Naive thymus-derived CD4-positive, alpha-beta T cell (primary cell): ENCODE results near the gene RGL3. TPM values are rescaled to one million over a fixed set of nuclear protein-coding genes. Genes with fewer than 3 reads are reported as not detected.
A peak's percentile ranks its signal among the peaks of the same experiment; 100 is the strongest.

Experiments used
- ATAC-seq: fragments of 150-1000 bp; cut with Tn5 transposase; 2 replicates; pipeline ENCODE4 v1.10.0; 2021; ENCODE audit warnings: mild to moderate bottlenecking, moderate library complexity
- CTCF ChIA-PET: fragments of 350-600 bp; sonication (Branson Sonifier 250); formaldehyde crosslinking; loops from one replicate; lab custom pipeline; 2021; ENCODE audit warnings: antibody characterized with exemption; lab: Charles Lee
- POLR2A ChIA-PET: fragments of 350-600 bp; sonication (Branson Sonifier 250); formaldehyde crosslinking; loops from one replicate; lab custom pipeline; 2021; ENCODE audit warnings: antibody characterized with exemption, inconsistent platforms; lab: Charles Lee
- DNase-seq, 9 donors: peaks; one replicate each; pipeline versions ENCODE4 v3.0.0 to v3.0.0-alpha.2; 2020 to 2022; ENCODE audit warnings: mixed read lengths in 1 of 9
- H3K27ac ChIP-seq: one replicate; pipeline ENCODE4 v1.7.0; 2013; ENCODE audit warnings: mild to moderate bottlenecking, low read depth, low read length, moderate library complexity
- H3K27me3 ChIP-seq, 2 donors: one replicate each; pipeline ENCODE4 v1.7.0; 2013; ENCODE audit warnings: low read length in 2 of 2, mild to moderate bottlenecking in 2 of 2, moderate library complexity in 2 of 2; ENCODE audit not compliant: control insufficient read depth in 2 of 2, insufficient read depth in 2 of 2
- H3K36me3 ChIP-seq, 3 experiments: 1 replicate in 2 of 3; 2 replicates in 1 of 3; pipeline ENCODE4 v1.7.0; 2013; ENCODE audit warnings: low read length in 3 of 3, mild to moderate bottlenecking in 3 of 3, moderate library complexity in 1 of 3; ENCODE audit not compliant: insufficient read depth in 3 of 3, control insufficient read depth in 2 of 3
- H3K4me1 ChIP-seq, 2 donors: one replicate each; pipeline ENCODE4 v1.7.0; 2013; ENCODE audit warnings: low read length in 2 of 2, mild to moderate bottlenecking in 2 of 2, moderate library complexity in 1 of 2; ENCODE audit not compliant: control insufficient read depth in 2 of 2, insufficient read depth in 2 of 2
- H3K4me3 ChIP-seq: 2 replicates; pipeline ENCODE4 v1.7.0; 2013; ENCODE audit warnings: mild to moderate bottlenecking, low read length
- H3K9me3 ChIP-seq, 3 experiments: 1 replicate in 2 of 3; 2 replicates in 1 of 3; pipeline ENCODE4 v1.7.0; 2013; ENCODE audit warnings: low read length in 3 of 3; ENCODE audit not compliant: control insufficient read depth in 2 of 3
- H3K27ac Mint-ChIP-seq, 9 donors: one replicate each; pipeline ENCODE4 v1.8.0; 2020 to 2022; ENCODE audit warnings: mixed read lengths in 9 of 9, mild to moderate bottlenecking in 8 of 9, moderate library complexity in 5 of 9, inconsistent platforms in 2 of 9
- H3K27me3 Mint-ChIP-seq, 5 donors: one replicate each; pipeline ENCODE4 v1.8.0; 2021 to 2022; ENCODE audit warnings: mixed read lengths in 5 of 5, mild to moderate bottlenecking in 1 of 5
- H3K36me3 Mint-ChIP-seq, 5 donors: one replicate each; pipeline ENCODE4 v1.8.0; 2020 to 2022; ENCODE audit warnings: mixed read lengths in 5 of 5, mild to moderate bottlenecking in 3 of 5, inconsistent platforms in 1 of 5
- H3K4me1 Mint-ChIP-seq, 7 donors: one replicate each; pipeline ENCODE4 v1.8.0; 2020 to 2022; ENCODE audit warnings: mixed read lengths in 7 of 7, mild to moderate bottlenecking in 3 of 7, inconsistent platforms in 1 of 7
- H3K4me3 Mint-ChIP-seq, 10 donors: one replicate each; pipeline ENCODE4 v1.8.0; 2020 to 2022; ENCODE audit warnings: mild to moderate bottlenecking in 10 of 10, mixed read lengths in 10 of 10, moderate library complexity in 6 of 10, inconsistent platforms in 2 of 10
- H3K9me3 Mint-ChIP-seq, 11 donors: one replicate each; pipeline ENCODE4 v1.8.0; 2020 to 2022; ENCODE audit warnings: mixed read lengths in 11 of 11, mild to moderate bottlenecking in 4 of 11, inconsistent platforms in 1 of 11, moderate library complexity in 1 of 11
- intact Hi-C, 2 donors: fragments of 100-400 bp; cut with micrococcal nuclease; formaldehyde crosslinking; loops; one replicate each; pipeline ENCODE4 v1.15.1; 2023
- polyA plus RNA-seq, 2 donors: library from polyadenylated mRNA; unstranded; fragments of 300-500 nt; fragmentation: Illumina TruSeq; gene quantifications; one replicate each; pipeline ENCODE4 v1.2.3, GENCODE V29; 2021
- total RNA-seq, 6 experiments: library from RNA in 5 of 6; stranded (reverse) in 5 of 6; gene quantifications; 1 replicate in 5 of 6; 2 replicates in 1 of 6; pipeline ENCODE4 v1.2.3 and lab custom pipeline; 2021 to 2026

The RGL3 gene
- total and polyA plus RNA-seq, 7 experiments from 2014 or later, result not detected

DNA sequence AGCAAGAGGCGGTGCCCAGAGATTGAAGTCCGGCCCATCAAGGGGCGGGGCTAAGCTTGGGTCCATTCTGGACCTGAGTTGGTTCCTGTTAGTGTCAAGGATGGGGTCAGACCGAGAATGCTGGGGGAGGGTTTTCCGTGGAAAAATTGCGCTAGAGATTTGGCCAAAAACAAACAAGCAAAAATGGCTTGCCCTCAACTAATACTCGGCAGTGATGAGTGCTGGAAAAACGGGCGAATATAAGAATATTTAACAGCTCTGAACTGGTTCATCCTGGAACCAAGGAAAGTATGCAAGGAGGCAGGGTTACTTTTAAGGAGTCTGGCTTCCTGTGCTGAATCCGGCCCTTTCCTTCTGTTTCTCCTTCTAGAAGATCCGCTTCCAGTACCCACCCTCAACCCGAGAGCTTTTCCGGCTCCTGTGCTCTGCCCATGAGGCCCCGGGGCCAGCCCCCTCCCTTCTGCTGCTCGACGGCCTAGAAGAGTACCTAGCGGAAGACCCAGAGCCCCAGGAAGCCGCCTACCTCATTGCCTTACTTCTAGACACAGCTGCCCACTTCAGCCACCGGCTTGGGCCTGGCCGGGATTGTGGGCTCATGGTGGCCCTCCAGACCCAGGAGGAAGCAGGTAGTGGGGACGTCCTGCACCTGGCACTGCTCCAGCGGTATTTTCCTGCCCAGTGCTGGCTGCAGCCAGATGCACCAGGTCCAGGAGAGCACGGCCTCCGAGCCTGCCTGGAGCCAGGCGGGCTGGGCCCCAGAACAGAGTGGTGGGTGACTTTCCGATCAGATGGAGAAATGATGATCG, 43.8 kb downstream of the RGL3 start:
- no peak overlapping the region for H3K27ac Mint-ChIP-seq
- peaks cover 19 to 47% (median 36%) of the 10 kb centered on the region in 7 donors for H3K4me1 Mint-ChIP-seq

DNA sequence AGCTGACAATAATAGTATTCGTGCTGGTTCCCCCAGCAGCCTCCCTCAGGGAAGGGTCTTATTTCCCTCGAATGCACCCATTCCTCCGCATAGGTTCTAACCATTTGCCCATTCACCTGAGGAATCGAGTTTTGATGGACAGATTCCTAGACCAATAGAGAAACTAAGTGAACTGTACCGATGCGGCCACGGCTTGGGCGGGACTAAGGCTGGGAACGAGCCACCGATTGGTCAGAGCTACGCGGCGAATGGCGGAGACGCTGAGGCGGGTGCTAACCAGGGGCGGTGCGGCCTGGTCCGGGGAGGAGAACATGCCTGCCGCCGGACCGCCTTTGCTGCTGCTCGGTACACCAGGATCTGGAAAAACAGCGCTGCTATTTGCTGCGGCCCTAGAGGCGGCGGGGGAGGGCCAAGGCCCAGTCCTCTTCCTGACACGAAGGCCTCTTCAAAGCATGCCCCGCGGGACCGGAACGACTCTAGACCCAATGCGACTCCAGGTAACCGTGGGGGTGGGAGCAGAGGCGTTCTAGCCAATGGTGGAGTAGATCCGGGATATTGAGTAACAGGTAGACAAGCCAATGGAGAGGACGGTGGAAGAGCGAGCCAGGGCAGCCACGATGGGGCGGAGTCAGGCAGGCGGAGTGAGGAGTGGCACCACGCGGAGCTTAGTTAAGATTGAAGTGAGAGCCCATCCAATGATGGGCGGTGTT, 44.5 kb downstream of the RGL3 start, which contains the start of gene SWSAP1:
SWSAP1 (plus strand) TSS at position 234 of the 710 bp plus-strand sequence; CDS start at position 249, 15 bp downstream.
- peaks cover 11 to 23% (median 16%) of the 10 kb centered on the region in 5 donors for H3K36me3 Mint-ChIP-seq
- peak; percentile 87 to 99 (median 99) for DNase-seq
- peaks cover 21 to 30% of the 10 kb centered on the region in 2 donors for H3K4me1 ChIP-seq
- peaks cover 12 to 40% (median 28%) of the 10 kb centered on the region in 7 donors for H3K4me1 Mint-ChIP-seq
- peaks cover 0 to 9% (median 0%) of the 10 kb centered on the region in 3 experiments for H3K36me3 ChIP-seq
- ATAC-seq, result peak; percentile 94
- CTCF ChIA-PET, result interaction anchor here (0.6 to 2.3 kb wide), 8 partner anchors 9 to 847 kb away, joined by 3 to 13 read pairs (median 4); partner anchors contain the start of genes CCDC159, RAB3D and TMEM205
- H3K27me3 Mint-ChIP-seq, result no peaks in the 10 kb centered on the region
- peak within 1 kb of the TSS in 3 of 10 donors; percentile 31 to 56 (median 45) for H3K4me3 Mint-ChIP-seq
- H3K9me3 ChIP-seq, result no peaks in the 10 kb centered on the region
- H3K4me3 ChIP-seq, result peak within 1 kb of the TSS; percentile 92
- H3K27me3 ChIP-seq, result no peaks in the 10 kb centered on the region
- H3K9me3 Mint-ChIP-seq, result peaks cover 0 to 2% (median 0%) of the 10 kb centered on the region in 11 donors
- peak within 1 kb of the TSS; percentile 92 for H3K27ac ChIP-seq
- intact Hi-C loops, result loop anchor here (1.0 to 5.0 kb wide), 9 partner anchors 9 to 1418 kb away; partner anchors contain the start of genes CCDC159 (in 2 of the 2), ODAD3 (in 2 of the 2), PLPPR2 (in 2 of the 2) and PRKCSH (in 2 of the 2)
- H3K27ac Mint-ChIP-seq, result peak within 1 kb of the TSS in 1 of 9 donors; percentile 22
- POLR2A ChIA-PET, result interaction anchor here (0.5 to 3.6 kb wide), 25 partner anchors 8 to 1540 kb away, joined by 3 to 36 read pairs (median 4); partner anchors contain the start of genes CCDC159, ECSIT, ELOF1 and EPOR

More for the DNA sequence above, 43.8 kb downstream of the RGL3 start:
- ChIA-PET CTCF (interaction anchor here (0.6 to 2.3 kb wide), 8 partner anchors 8 to 848 kb away, joined by 3 to 13 read pairs (median 4); partner anchors contain the start of genes CCDC159, RAB3D and TMEM205), POLR2A (interaction anchor here (0.5 to 3.6 kb wide), 24 partner anchors 8 to 1544 kb away, joined by 3 to 36 read pairs (median 4); partner anchors contain the start of genes CCDC159, ECSIT, ELOF1 and EPOR)
- peak; percentile 49 to 87 (median 83) for DNase-seq
- no peaks in the 10 kb centered on the region for H3K27me3 Mint-ChIP-seq
- no peak overlapping the region for H3K4me3 Mint-ChIP-seq
- Histone ChIP-seq H3K27ac (peak overlapping the region; percentile 92), H3K36me3 (peaks cover 0 to 7% (median 0%) of the 10 kb centered on the region in 3 experiments), H3K27me3 (no peaks in the 10 kb centered on the region), H3K4me3 (peak overlapping the region; percentile 92), H3K9me3 (no peaks in the 10 kb centered on the region), H3K4me1 (peaks cover 27 to 36% of the 10 kb centered on the region in 2 donors)
- H3K36me3 Mint-ChIP-seq, result peaks cover 11 to 26% (median 16%) of the 10 kb centered on the region in 5 donors
- peaks cover 0 to 2% (median 0%) of the 10 kb centered on the region in 11 donors for H3K9me3 Mint-ChIP-seq
- ATAC-seq, result peak; percentile 51
- intact Hi-C loops, result loop anchor here (1.0 to 2.0 kb wide), 8 partner anchors 8 to 539 kb away; partner anchors contain the start of genes CCDC159 (in 1 of the 2), ELOF1 (in 1 of the 2), ODAD3 (in 1 of the 2) and PLPPR2 (in 1 of the 2)

DNA sequence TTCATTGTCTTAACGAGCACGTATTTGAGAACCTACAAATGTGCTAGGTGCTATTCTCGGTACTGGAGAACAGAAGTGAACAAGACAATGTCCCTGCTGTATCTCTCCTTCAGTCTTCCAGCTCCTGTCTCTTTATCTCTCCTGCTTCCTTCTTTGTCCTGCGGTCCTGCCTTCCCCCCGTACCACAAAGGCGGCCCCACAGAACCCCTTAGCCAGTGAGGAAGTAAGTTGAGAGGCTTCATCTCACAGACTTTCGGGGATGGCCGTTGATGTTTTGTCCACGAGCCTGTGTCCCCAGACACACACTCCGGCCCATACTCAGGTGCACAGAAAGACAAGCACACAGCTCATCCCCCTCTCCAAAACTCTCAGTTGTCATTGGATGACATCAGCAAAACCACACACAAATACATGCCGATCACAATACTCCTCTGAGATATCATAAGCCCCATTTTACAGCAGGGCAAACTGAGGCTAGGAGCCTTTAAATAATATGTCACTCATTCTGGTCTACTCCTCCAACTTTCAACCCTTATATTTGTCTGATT, 45.2 kb downstream of the RGL3 start:
- intact Hi-C loops, result loop anchor here (1.0 to 5.0 kb wide), 7 partner anchors 19 to 1418 kb away; partner anchors contain the start of genes CCDC159 (in 1 of the 2), JUNB (in 1 of the 2), ODAD3 (in 1 of the 2) and PLPPR2 (in 1 of the 2)
- peaks cover 0 to 2% (median 0%) of the 10 kb centered on the region in 11 donors for H3K9me3 Mint-ChIP-seq
- POLR2A ChIA-PET, result interaction anchor here (1.1 to 3.6 kb wide), 9 partner anchors 10 to 393 kb away, joined by 4 to 36 read pairs (median 12); partner anchors contain the start of genes CCDC159, ECSIT, EPOR and ODAD3

GRCh38 chr19:11373166-11373884, 45.8 kb downstream of the RGL3 start:
- H3K4me1 ChIP-seq, result peaks cover 21 to 30% of the 10 kb centered on the region in 2 donors
- no peaks in the 10 kb centered on the region for H3K27me3 ChIP-seq
- H3K27ac Mint-ChIP-seq, result peak overlapping the region in 4 of 9 donors; percentile 3 to 90 (median 36)
- no peak overlapping the region for H3K27ac ChIP-seq
- peaks cover 0 to 16% (median 0%) of the 10 kb centered on the region in 3 experiments for H3K36me3 ChIP-seq
- H3K4me1 Mint-ChIP-seq, result peaks cover 12 to 34% (median 26%) of the 10 kb centered on the region in 7 donors
- H3K27me3 Mint-ChIP-seq, result no peaks in the 10 kb centered on the region
- intact Hi-C loops, result loop anchor here in 1 of 2 donors (5.0 kb wide), 1 partner anchor 1419 kb away; the partner anchor contains the start of gene JUNB
- H3K36me3 Mint-ChIP-seq, result peaks cover 15 to 26% (median 20%) of the 10 kb centered on the region in 5 donors
- peaks cover 0 to 2% (median 0%) of the 10 kb centered on the region in 11 donors for H3K9me3 Mint-ChIP-seq
- H3K4me3 ChIP-seq, result peak overlapping the region; percentile 92
- peak overlapping the region in 6 of 10 donors; percentile 2 to 72 (median 38) for H3K4me3 Mint-ChIP-seq
- DNase-seq (peak in 1 of 9 donors; percentile 4), ATAC-seq (no peak)
- ChIA-PET POLR2A (interaction anchor here (1.3 to 3.6 kb wide), 6 partner anchors 10 to 62 kb away, joined by 6 to 36 read pairs (median 24); partner anchors contain the start of genes CCDC159, EPOR, ODAD3 and PRKCSH), CTCF (interaction anchor here (2.0 to 2.2 kb wide), 2 partner anchors 10 to 109 kb away, joined by 7 to 8 read pairs; no protein-coding TSS in a partner anchor)
- H3K9me3 ChIP-seq, result no peaks in the 10 kb centered on the region

More for the DNA sequence above, 45.2 kb downstream of the RGL3 start:
- H3K36me3 ChIP-seq, result peaks cover 0 to 15% (median 0%) of the 10 kb centered on the region in 3 experiments
- H3K4me1 ChIP-seq, result peaks cover 21 to 30% of the 10 kb centered on the region in 2 donors
- ATAC-seq (no peak), DNase-seq (peak in 1 of 9 donors; percentile 9)
- peaks cover 12 to 38% (median 27%) of the 10 kb centered on the region in 7 donors for H3K4me1 Mint-ChIP-seq
- no peaks in the 10 kb centered on the region for H3K27me3 ChIP-seq
- peak overlapping the region; percentile 92 for H3K27ac ChIP-seq
- no peak overlapping the region for H3K27ac Mint-ChIP-seq
- peak overlapping the region; percentile 92 for H3K4me3 ChIP-seq
- H3K27me3 Mint-ChIP-seq, result no peaks in the 10 kb centered on the region
- no peak overlapping the region for H3K4me3 Mint-ChIP-seq
- H3K36me3 Mint-ChIP-seq, result peaks cover 11 to 27% (median 20%) of the 10 kb centered on the region in 5 donors
- CTCF ChIA-PET, result interaction anchor here (1.1 to 2.3 kb wide), 6 partner anchors 9 to 108 kb away, joined by 3 to 13 read pairs (median 6); partner anchors contain the start of genes CCDC159, RAB3D and TMEM205
- no peaks in the 10 kb centered on the region for H3K9me3 ChIP-seq

DNA sequence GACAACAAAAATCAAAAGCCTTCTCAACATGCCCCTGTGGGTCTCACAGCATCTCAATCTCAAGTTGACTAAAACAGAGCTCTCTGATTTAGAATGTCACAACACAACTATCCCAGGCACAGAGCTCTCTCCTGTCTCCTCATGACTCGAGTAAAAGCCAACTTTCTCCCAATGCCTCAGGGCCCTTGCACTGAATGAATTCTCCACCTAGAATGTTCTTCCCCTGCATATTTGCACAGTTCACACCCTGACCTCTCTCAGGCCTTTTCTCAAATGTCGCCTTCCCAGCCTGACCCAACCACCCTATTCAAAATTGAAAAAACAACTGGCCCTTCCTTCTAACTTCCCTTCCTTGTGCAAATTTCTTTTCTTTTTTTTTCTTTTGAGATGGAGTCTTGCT, 48.4 kb downstream of the RGL3 start:
- CTCF ChIA-PET, result interaction anchor here (1.3 kb wide), 1 partner anchor 10 kb away, joined by 4 read pairs; no protein-coding TSS in a partner anchor

More for the DNA sequence above, 48.4 kb downstream of the RGL3 start:
- Histone ChIP-seq H3K27me3 (no peaks in the 10 kb centered on the region), H3K9me3 (no peaks in the 10 kb centered on the region), H3K4me1 (peaks cover 12% of the 10 kb centered on the region in 2 donors), H3K36me3 (peaks cover 0 to 22% (median 0%) of the 10 kb centered on the region in 3 experiments), H3K4me3 (no peak overlapping the region), H3K27ac (no peak overlapping the region)
- Mint-ChIP-seq H3K27ac (peak overlapping the region in 1 of 9 donors; percentile 86), H3K9me3 (no peaks in the 10 kb centered on the region), H3K27me3 (no peaks in the 10 kb centered on the region), H3K4me1 (peaks cover 3 to 12% (median 8%) of the 10 kb centered on the region in 7 donors), H3K36me3 (peaks cover 10 to 30% (median 13%) of the 10 kb centered on the region in 5 donors), H3K4me3 (no peak overlapping the region)
- intact Hi-C loops, result loop anchor here in 1 of 2 donors (5.0 kb wide), 1 partner anchor 1422 kb away; the partner anchor contains the start of gene JUNB
- POLR2A ChIA-PET, result interaction anchor here (1.0 kb wide), 1 partner anchor 158 kb away, joined by 3 read pairs; the partner anchor contains the start of gene ECSIT
- DNase-seq (no peak), ATAC-seq (no peak)
